CD14-positive monocyte (primary cell): Measurements from ENCODE around the gene C16orf54. TPM values are rescaled to one million over a fixed set of nuclear protein-coding genes. Genes with fewer than 3 reads are reported as not detected.

Experiments used
- DNase-seq, 3 donors: peaks; one replicate each; pipeline ENCODE4 v3.0.0-alpha.2; 2011 to 2022
- H2AFZ ChIP-seq: 2 replicates; pipeline ENCODE4 v1.6.0; 2012; ENCODE audit warnings: mild to moderate bottlenecking, low read depth, low read length, inconsistent platforms; ENCODE audit not compliant: insufficient read depth, poor library complexity, severe bottlenecking
- H3K27ac ChIP-seq, 2 donors: 1 replicate in 1 of 2; 2 replicates in 1 of 2; pipeline ENCODE4 v1.5.1; 2012 to 2013; ENCODE audit warnings: low read length in 2 of 2, control low read depth in 1 of 2, inconsistent platforms in 1 of 2, low read depth in 1 of 2, mild to moderate bottlenecking in 1 of 2
- H3K27me3 ChIP-seq, 2 donors: one replicate each; pipeline versions ENCODE4 v1.6.0 to v1.6.1; 2011 to 2013; ENCODE audit warnings: low read length in 2 of 2; ENCODE audit not compliant: control insufficient read depth in 2 of 2, insufficient read depth in 2 of 2
- H3K36me3 ChIP-seq, 2 donors: replicated peaks in 1 of 2; 1 replicate in 1 of 2; 2 replicates in 1 of 2; pipeline versions ENCODE4 v1.5.1 to v1.6.1; 2012 to 2013; ENCODE audit warnings: low read length in 2 of 2, control low read depth in 1 of 2, inconsistent platforms in 1 of 2, mild to moderate bottlenecking in 1 of 2; ENCODE audit not compliant: insufficient read depth in 2 of 2, control insufficient read depth in 1 of 2
- H3K4me1 ChIP-seq, 2 donors: 1 replicate in 1 of 2; 2 replicates in 1 of 2; pipeline versions ENCODE4 v1.5.1 to v1.6.1; 2012 to 2013; ENCODE audit warnings: low read length in 2 of 2, control low read depth in 1 of 2, inconsistent platforms in 1 of 2, mild to moderate bottlenecking in 1 of 2, moderate library complexity in 1 of 2; ENCODE audit not compliant: insufficient read depth in 2 of 2, control insufficient read depth in 1 of 2
- H3K4me2 ChIP-seq: replicated peaks from 2 replicates; pipeline ENCODE3; 2012; ENCODE audit warnings: low read length, moderate library complexity, mild to moderate bottlenecking; ENCODE audit not compliant: poor library complexity, severe bottlenecking; ENCODE audit errors: extremely low read depth
- H3K4me3 ChIP-seq, 3 experiments: fragments of 200-600 bp in 1 of 3; sonication (generic) in 1 of 3; replicated peaks in 1 of 3; 1 replicate in 2 of 3; 2 replicates in 1 of 3; pipeline ENCODE4 v1.5.1; 2011 to 2013; ENCODE audit warnings: low read length in 3 of 3, mild to moderate bottlenecking in 3 of 3, control low read depth in 2 of 3, low read depth in 2 of 3, inconsistent platforms in 1 of 3, moderate library complexity in 1 of 3
- H3K79me2 ChIP-seq: 2 replicates; pipeline ENCODE4 v1.6.0; 2012; ENCODE audit warnings: mild to moderate bottlenecking, control low read depth, inconsistent platforms, low read length, moderate library complexity; ENCODE audit not compliant: insufficient read depth
- H3K9ac ChIP-seq: 2 replicates; pipeline ENCODE4 v1.6.0; 2017; ENCODE audit warnings: low read length, mild to moderate bottlenecking; ENCODE audit not compliant: insufficient read depth, poor library complexity, severe bottlenecking
- H3K9me3 ChIP-seq, 2 donors: replicated peaks in 1 of 2; 1 replicate in 1 of 2; 2 replicates in 1 of 2; pipeline versions ENCODE4 v1.5.1 to v1.6.1; 2012 to 2013; ENCODE audit warnings: low read length in 2 of 2, control low read depth in 1 of 2; ENCODE audit not compliant: control insufficient read depth in 1 of 2, insufficient read depth in 1 of 2
- H4K20me1 ChIP-seq: 2 replicates; pipeline ENCODE4 v1.6.0; 2012; ENCODE audit warnings: mild to moderate bottlenecking, low read length, control low read depth, moderate library complexity; ENCODE audit not compliant: insufficient read depth
- H3K27ac Mint-ChIP-seq, 7 donors: one replicate each; pipeline ENCODE4 v1.8.0; 2020; ENCODE audit warnings: mild to moderate bottlenecking in 7 of 7, mixed read lengths in 7 of 7, moderate library complexity in 6 of 7, inconsistent platforms in 2 of 7
- H3K27me3 Mint-ChIP-seq, 3 donors: one replicate each; pipeline ENCODE4 v1.8.0; 2021 to 2022; ENCODE audit warnings: low read depth in 3 of 3, mild to moderate bottlenecking in 3 of 3, mixed read lengths in 3 of 3, moderate library complexity in 3 of 3, inconsistent platforms in 1 of 3
- H3K36me3 Mint-ChIP-seq, 2 donors: one replicate each; pipeline ENCODE4 v1.8.0; 2020; ENCODE audit warnings: mixed read lengths in 2 of 2, inconsistent platforms in 1 of 2, mild to moderate bottlenecking in 1 of 2
- H3K4me1 Mint-ChIP-seq: one replicate; pipeline ENCODE4 v1.8.0; 2020; ENCODE audit warnings: mild to moderate bottlenecking, mixed read lengths
- H3K4me3 Mint-ChIP-seq, 2 donors: one replicate each; pipeline ENCODE4 v1.8.0; 2020; ENCODE audit warnings: mild to moderate bottlenecking in 2 of 2, mixed read lengths in 2 of 2, moderate library complexity in 1 of 2
- H3K9me3 Mint-ChIP-seq, 7 donors: one replicate each; pipeline ENCODE4 v1.8.0; 2020 to 2022; ENCODE audit warnings: mixed read lengths in 7 of 7, mild to moderate bottlenecking in 6 of 7, moderate library complexity in 6 of 7, inconsistent platforms in 2 of 7
- CTCF ChIP-seq: fragments of 200-600 bp; IDR thresholded peaks from one replicate; pipeline ENCODE4 v1.8.0; 2022; ENCODE audit warnings: antibody characterized with exemption, mild to moderate bottlenecking
- WGBS: methylation state at CpG from one replicate; pipeline ENCODE4 v1.1.5; 2013; ENCODE audit warnings: missing lambda C conversion rate; ENCODE audit not compliant: insufficient coverage; 5-methylcytosine and 5-hydroxymethylcytosine counted together
- intact Hi-C, 2 donors: fragments of 100-400 bp; cut with micrococcal nuclease; formaldehyde crosslinking; loops; one replicate each; pipeline versions ENCODE4 v1.15.0 to v1.15.1; 2023
- polyA plus RNA-seq, 3 donors: library from polyadenylated mRNA; depleted of rRNA in 1 of 3; unstranded in 2 of 3; stranded (reverse) in 1 of 3; fragments of 300-500 nt in 2 of 3; fragments of >200 nt in 1 of 3; fragmentation: Illumina TruSeq in 2 of 3; gene quantifications; 1 replicate in 2 of 3; 2 replicates in 1 of 3; pipeline ENCODE4 v1.2.3, GENCODE V29; 2012 to 2021

The C16orf54 gene
- polyA plus RNA-seq, 3 donors, result 24.6 to 32.0 (median 29.2) TPM

- peaks cover 22 to 29% of the 10 kb centered on the region in 2 donors for H3K4me1 ChIP-seq
- no peaks in the 10 kb centered on the region for H3K36me3 ChIP-seq
- H3K9me3 ChIP-seq, result no peaks in the 10 kb centered on the region
- TF ChIP-seq CTCF, result no peak
- no peak overlapping the region for H3K27ac Mint-ChIP-seq
- H3K4me3 Mint-ChIP-seq, result no peak overlapping the region
- no peak overlapping the region for H3K9ac ChIP-seq
- H3K9me3 Mint-ChIP-seq, result peaks cover 0 to 2% (median 0%) of the 10 kb centered on the region in 7 donors
- no peak overlapping the region for H2AFZ ChIP-seq
- H3K27me3 ChIP-seq, result no peaks in the 10 kb centered on the region
- no peaks in the 10 kb centered on the region for H3K79me2 ChIP-seq
- no peak overlapping the region for H3K27ac ChIP-seq
- no CpG with 5 or more reads among the region's 1 CpG for WGBS
- DNase-seq, result no peak
- H3K4me1 Mint-ChIP-seq, result peaks cover 23% of the 10 kb centered on the region
- no peak overlapping the region for H3K4me2 ChIP-seq
- peaks cover 2 to 3% (median 3%) of the 10 kb centered on the region in 3 donors for H3K27me3 Mint-ChIP-seq
- intact Hi-C loops, result loop anchor here (5.0 to 10.0 kb wide), 2 partner anchors 32 to 50 kb away; partner anchors contain the start of gene C16orf54 (in 1 of the 2)
- H3K36me3 Mint-ChIP-seq, result no peaks in the 10 kb centered on the region
- no peak overlapping the region for H3K4me3 ChIP-seq
- no peaks in the 10 kb centered on the region for H4K20me1 ChIP-seq
Observed at GRCh38 chr16:29714972-29715371, 30.8 kb downstream of the C16orf54 start.

GRCh38 chr16:29714396-29714795, 31.4 kb downstream of the C16orf54 start:
- intact Hi-C loops, result loop anchor here (5.0 to 10.0 kb wide), 2 partner anchors 33 to 50 kb away; partner anchors contain the start of gene C16orf54 (in 1 of the 2)
- Histone ChIP-seq H3K9me3 (no peaks in the 10 kb centered on the region), H2AFZ (no peak overlapping the region), H3K79me2 (no peaks in the 10 kb centered on the region), H3K36me3 (no peaks in the 10 kb centered on the region), H3K27ac (no peak overlapping the region), H3K4me2 (no peak overlapping the region), H4K20me1 (no peaks in the 10 kb centered on the region), H3K9ac (no peak overlapping the region), H3K27me3 (no peaks in the 10 kb centered on the region), H3K4me1 (peaks cover 22 to 30% of the 10 kb centered on the region in 2 donors), H3K4me3 (no peak overlapping the region)
- DNase-seq, result no peak
- TF ChIP-seq CTCF, result no peak
- no peak overlapping the region for H3K27ac Mint-ChIP-seq
- H3K4me1 Mint-ChIP-seq, result peaks cover 26% of the 10 kb centered on the region
- no peak overlapping the region for H3K4me3 Mint-ChIP-seq
- peaks cover 0 to 2% (median 0%) of the 10 kb centered on the region in 7 donors for H3K9me3 Mint-ChIP-seq
- WGBS, result no CpG with 5 or more reads among the region's 2 CpGs
- no peaks in the 10 kb centered on the region for H3K36me3 Mint-ChIP-seq
- H3K27me3 Mint-ChIP-seq, result peaks cover 3 to 5% (median 5%) of the 10 kb centered on the region in 3 donors
